Mesenchymal stem cell (in vitro differentiated cells and primary cell): ENCODE results near the gene PDGFD.

Source experiments
- DNase-seq: peaks from one replicate; pipeline ENCODE4 v3.0.0-alpha.2; 2013
- H2AFZ ChIP-seq: one replicate; pipeline ENCODE4 v1.6.1; 2013; ENCODE audit warnings: low read depth, mild to moderate bottlenecking, control low read depth, inconsistent platforms, low read length, moderate library complexity
- H2AK5ac ChIP-seq: 2 replicates; pipeline ENCODE4 v1.6.1; 2013; ENCODE audit warnings: low read length, moderate library complexity, mild to moderate bottlenecking, inconsistent platforms; ENCODE audit not compliant: severe bottlenecking
- H2BK120ac ChIP-seq: one replicate; pipeline ENCODE4 v1.6.1; 2013; ENCODE audit warnings: low read depth, mild to moderate bottlenecking, inconsistent platforms, low read length, moderate library complexity
- H2BK12ac ChIP-seq, 2 experiments: one replicate each; pipeline ENCODE4 v1.6.1; 2013; ENCODE audit warnings: inconsistent platforms in 2 of 2, low read length in 2 of 2, mild to moderate bottlenecking in 2 of 2, moderate library complexity in 2 of 2, control low read depth in 1 of 2
- H2BK15ac ChIP-seq: one replicate; pipeline ENCODE4 v1.6.1; 2013; ENCODE audit warnings: mild to moderate bottlenecking, low read depth, inconsistent platforms; ENCODE audit not compliant: poor library complexity, severe bottlenecking
- H2BK5ac ChIP-seq: 2 replicates; pipeline ENCODE4 v1.6.1; 2013; ENCODE audit warnings: low read depth, mild to moderate bottlenecking, low read length, control low read depth, inconsistent platforms; ENCODE audit not compliant: poor library complexity, severe bottlenecking
- H3K14ac ChIP-seq, 2 experiments: one replicate each; pipeline ENCODE4 v1.6.1; 2013; ENCODE audit warnings: inconsistent platforms in 2 of 2, low read length in 2 of 2, control low read depth in 1 of 2, mild to moderate bottlenecking in 1 of 2, moderate library complexity in 1 of 2
- H3K18ac ChIP-seq, 2 experiments: one replicate each; pipeline ENCODE4 v1.6.1; 2013; ENCODE audit warnings: inconsistent platforms in 2 of 2, low read length in 2 of 2, control low read depth in 1 of 2, low read depth in 1 of 2, mild to moderate bottlenecking in 1 of 2
- H3K23ac ChIP-seq, 2 experiments: one replicate each; pipeline ENCODE4 v1.6.1; 2013; ENCODE audit warnings: inconsistent platforms in 2 of 2, low read length in 2 of 2, mild to moderate bottlenecking in 2 of 2, moderate library complexity in 2 of 2, control low read depth in 1 of 2
- H3K27ac ChIP-seq: 2 replicates; pipeline ENCODE4 v1.5.1; 2013; ENCODE audit warnings: mild to moderate bottlenecking, moderate library complexity, low read length, control low read depth, inconsistent platforms; ENCODE audit not compliant: poor library complexity, severe bottlenecking
- H3K27me3 ChIP-seq, 2 experiments: 2 replicates each; pipeline versions ENCODE4 v1.6.1 to v1.7.0; 2013; ENCODE audit warnings: low read length in 2 of 2, mild to moderate bottlenecking in 2 of 2, moderate library complexity in 2 of 2, control low read depth in 1 of 2, inconsistent platforms in 1 of 2; ENCODE audit not compliant: control insufficient read depth in 1 of 2, insufficient read depth in 1 of 2
- H3K36me3 ChIP-seq, 2 experiments: 2 replicates each; pipeline versions ENCODE4 v1.6.1 to v1.7.0; 2013; ENCODE audit warnings: low read length in 2 of 2, control low read depth in 1 of 2, inconsistent platforms in 1 of 2, low read depth in 1 of 2, mild to moderate bottlenecking in 1 of 2; ENCODE audit not compliant: insufficient read depth in 2 of 2, control insufficient read depth in 1 of 2
- H3K4ac ChIP-seq, 2 experiments: one replicate each; pipeline ENCODE4 v1.6.1; 2013; ENCODE audit warnings: inconsistent platforms in 2 of 2, low read length in 2 of 2, mild to moderate bottlenecking in 2 of 2, moderate library complexity in 2 of 2, control low read depth in 1 of 2, low read depth in 1 of 2
- H3K4me1 ChIP-seq: 2 replicates; pipeline ENCODE4 v1.6.1; 2013; ENCODE audit warnings: low read depth, low read length, control low read depth; ENCODE audit not compliant: control insufficient read depth, insufficient read depth
- H3K4me2 ChIP-seq: 2 replicates; pipeline ENCODE4 v1.6.1; 2013; ENCODE audit warnings: low read length, mild to moderate bottlenecking, inconsistent platforms; ENCODE audit not compliant: poor library complexity, severe bottlenecking
- H3K4me3 ChIP-seq, 2 experiments: 2 replicates each; pipeline versions ENCODE4 v1.5.1 to v1.7.0; 2013; ENCODE audit warnings: low read length in 2 of 2, mild to moderate bottlenecking in 2 of 2, control low read depth in 1 of 2, low read depth in 1 of 2; ENCODE audit not compliant: insufficient read depth in 1 of 2
- H3K79me1 ChIP-seq: replicated peaks from 2 replicates; pipeline ENCODE4 v1.6.1; 2013; ENCODE audit warnings: mild to moderate bottlenecking, control low read depth, low read length, inconsistent platforms; ENCODE audit not compliant: poor library complexity, severe bottlenecking
- H3K9ac ChIP-seq: 2 replicates; pipeline ENCODE4 v1.7.0; 2013; ENCODE audit warnings: mild to moderate bottlenecking, low read length, moderate library complexity
- H3K9me3 ChIP-seq: 2 replicates; pipeline ENCODE4 v1.7.0; 2013; ENCODE audit warnings: mild to moderate bottlenecking, low read length; ENCODE audit not compliant: control insufficient read depth
- H4K8ac ChIP-seq: one replicate; pipeline ENCODE4 v1.6.1; 2013; ENCODE audit warnings: inconsistent platforms, mild to moderate bottlenecking, low read length, moderate library complexity
- H4K91ac ChIP-seq: one replicate; pipeline ENCODE4 v1.6.1; 2013; ENCODE audit warnings: mild to moderate bottlenecking, low read length, inconsistent platforms
- WGBS: methylation state at CpG from one replicate; pipeline ENCODE4 v1.1.7; 2013; ENCODE audit warnings: mixed read lengths; 5-methylcytosine and 5-hydroxymethylcytosine counted together

The PDGFD gene

GRCh38 chr11:103862802-103863174 lies 301.2 kb downstream of the PDGFD start:
- no peak overlapping the region for H2BK5ac ChIP-seq
- H3K9me3 ChIP-seq: no peaks in the 10 kb centered on the region
- H3K14ac ChIP-seq: no peak overlapping the region
- H4K8ac ChIP-seq: no peak overlapping the region
- no peak overlapping the region for H3K23ac ChIP-seq
- no peak overlapping the region for H3K18ac ChIP-seq
- no peak overlapping the region for H2BK15ac ChIP-seq
- H3K4me3 ChIP-seq: no peak overlapping the region
- H3K27ac ChIP-seq: no peak overlapping the region
- H3K4me2 ChIP-seq: no peak overlapping the region
- H2BK12ac ChIP-seq: no peak overlapping the region
- H4K91ac ChIP-seq: no peak overlapping the region
- 96% methylated on average over 3 of the region's 3 CpGs for WGBS
- no peaks in the 10 kb centered on the region for H3K27me3 ChIP-seq
- no peaks in the 10 kb centered on the region for H3K36me3 ChIP-seq
- no peak overlapping the region for H3K9ac ChIP-seq
- no peak overlapping the region for H2AFZ ChIP-seq
- DNase-seq: no peak
- H2BK120ac ChIP-seq: no peak overlapping the region
- no peaks in the 10 kb centered on the region for H3K4me1 ChIP-seq
- H3K4ac ChIP-seq: no peak overlapping the region
- H3K79me1 ChIP-seq: no peaks in the 10 kb centered on the region
- no peak overlapping the region for H2AK5ac ChIP-seq

- H3K18ac ChIP-seq: no peak overlapping the region
- no peaks in the 10 kb centered on the region for H3K79me1 ChIP-seq
- no peak overlapping the region for H4K8ac ChIP-seq
- no peak overlapping the region for H3K9ac ChIP-seq
- no peaks in the 10 kb centered on the region for H3K4me1 ChIP-seq
- H3K27ac ChIP-seq: no peak overlapping the region
- no peak overlapping the region for H2BK5ac ChIP-seq
- no peak overlapping the region for H4K91ac ChIP-seq
- WGBS: 85% methylated on average over 8 of the region's 9 CpGs
- H3K4me2 ChIP-seq: no peak overlapping the region
- no peaks in the 10 kb centered on the region for H3K27me3 ChIP-seq
- H3K23ac ChIP-seq: no peak overlapping the region
- DNase-seq: no peak
- no peaks in the 10 kb centered on the region for H3K36me3 ChIP-seq
- no peak overlapping the region for H2BK12ac ChIP-seq
- H2BK15ac ChIP-seq: no peak overlapping the region
- H3K14ac ChIP-seq: no peak overlapping the region
- H2AK5ac ChIP-seq: no peak overlapping the region
- no peak overlapping the region for H3K4me3 ChIP-seq
- H2BK120ac ChIP-seq: no peak overlapping the region
- H3K9me3 ChIP-seq: no peaks in the 10 kb centered on the region
- H3K4ac ChIP-seq: no peak overlapping the region
- no peak overlapping the region for H2AFZ ChIP-seq
Measured at GRCh38 chr11:103862094-103862801, 301.7 kb downstream of the PDGFD start.
